Measurements from ENCODE around the gene AOAH. TPM values are rescaled to one million over a fixed set of nuclear protein-coding genes. Genes with fewer than 3 reads are reported as not detected.

AOAH gene
- total and polyA plus RNA-seq, 2 donors (not counting 3 experiments of a cell fraction or from before 2014, with no cell fraction given), result not detected

DNA sequence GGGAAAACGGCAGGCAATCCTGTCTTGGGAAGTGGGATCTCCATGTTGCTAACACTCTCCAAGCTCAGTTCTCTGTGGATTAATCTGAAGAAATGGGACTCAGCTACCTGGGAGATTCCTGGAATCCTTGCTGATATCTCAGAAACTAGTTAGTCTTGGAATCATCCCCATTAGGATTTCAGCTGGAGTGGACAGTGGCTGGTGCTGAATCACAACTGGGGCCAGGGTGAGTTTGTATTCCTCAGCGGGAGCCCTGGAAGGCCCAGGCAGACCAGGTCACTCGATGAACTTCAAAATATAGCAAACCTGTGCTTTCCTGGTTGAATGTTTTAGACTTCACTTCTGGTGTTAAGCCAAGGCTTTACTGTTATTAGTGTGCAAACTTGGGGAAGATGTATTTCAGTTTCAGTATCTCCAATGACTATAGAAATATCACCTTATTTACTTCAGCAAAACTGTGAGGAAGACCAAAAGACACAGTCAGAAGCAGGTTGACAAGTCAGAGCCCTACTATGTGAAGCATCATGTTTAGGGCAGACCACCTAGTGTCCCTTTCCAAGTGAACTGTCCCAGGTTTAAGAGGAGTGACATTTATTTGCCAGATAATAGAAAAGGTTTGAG is 126.1 kb downstream of the AOAH start:
- Histone ChIP-seq H3K9me3 (replicated peaks; ENCODE audit: control insufficient read depth, insufficient read depth, low read length) (no peaks in the 10 kb centered on the region), H3K36me3 (ENCODE audit: control insufficient read depth in 2 of 2, extremely low read depth in 1 of 2, insufficient read depth in 2 of 2, low read length in 2 of 2) (no peaks in the 10 kb centered on the region), H3K4me3 (replicated peaks in 1 of 3; ENCODE audit: insufficient read depth in 1 of 3, low read depth in 1 of 3, low read length in 3 of 3) (no peak overlapping the region), H3K79me2 (ENCODE audit: control insufficient read depth, insufficient read depth, low read length) (no peaks in the 10 kb centered on the region), H3K9me1 (replicated peaks; ENCODE audit: control insufficient read depth, extremely low read depth, insufficient read depth, low read length) (no peaks in the 10 kb centered on the region), H2AFZ (ENCODE audit: low read depth, low read length) (no peak overlapping the region), H3K9ac (replicated peaks; ENCODE audit: extremely low read depth, insufficient read depth, low read length) (no peak overlapping the region), H3K4me2 (ENCODE audit: insufficient read depth, low read length) (no peak overlapping the region), H3K4me1 (ENCODE audit: control insufficient read depth, extremely low read depth, insufficient read depth, low read length) (no peaks in the 10 kb centered on the region), H3K27ac (ENCODE audit: insufficient read depth, low read depth, low read length) (no peak overlapping the region), H4K20me1 (replicated peaks; ENCODE audit: control insufficient read depth, extremely low read depth, insufficient read depth, low read length) (no peaks in the 10 kb centered on the region), H3K27me3 (ENCODE audit: control insufficient read depth in 2 of 2, insufficient read depth in 2 of 2, low read length in 2 of 2) (no peaks in the 10 kb centered on the region)
- FAIRE-seq, result no peak
- TF ChIP-seq EZH2 (IDR thresholded peaks at IDR 0.05; ENCODE audit: borderline replicate concordance, low read depth, low read length, severe bottlenecking), result no peak
- TF ChIP-seq, protein P1, sequence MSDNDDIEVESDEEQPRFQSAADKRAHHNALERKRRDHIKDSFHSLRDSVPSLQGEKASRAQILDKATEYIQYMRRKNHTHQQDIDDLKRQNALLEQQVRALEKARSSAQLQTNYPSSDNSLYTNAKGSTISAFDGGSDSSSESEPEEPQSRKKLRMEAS (IDR thresholded peaks at IDR 0.05; ENCODE audit: insufficient read depth, insufficient read length), result no peak
- no peak for TF ChIP-seq JUN (IDR thresholded peaks at IDR 0.05; ENCODE audit: borderline replicate concordance, insufficient read depth, insufficient read length, low read depth)
- no peak for TF ChIP-seq POLR2AphosphoS5 (IDR thresholded peaks at IDR 0.05; ENCODE audit: insufficient read depth, low read depth, low read length)
- no peak for TF ChIP-seq POLR2A (IDR thresholded peaks at IDR 0.05; ENCODE audit: low read depth, low read length)
- TF ChIP-seq MYC (IDR thresholded peaks at IDR 0.05; ENCODE audit: low read depth, low read length), result no peak
- TF ChIP-seq, protein P2, sequence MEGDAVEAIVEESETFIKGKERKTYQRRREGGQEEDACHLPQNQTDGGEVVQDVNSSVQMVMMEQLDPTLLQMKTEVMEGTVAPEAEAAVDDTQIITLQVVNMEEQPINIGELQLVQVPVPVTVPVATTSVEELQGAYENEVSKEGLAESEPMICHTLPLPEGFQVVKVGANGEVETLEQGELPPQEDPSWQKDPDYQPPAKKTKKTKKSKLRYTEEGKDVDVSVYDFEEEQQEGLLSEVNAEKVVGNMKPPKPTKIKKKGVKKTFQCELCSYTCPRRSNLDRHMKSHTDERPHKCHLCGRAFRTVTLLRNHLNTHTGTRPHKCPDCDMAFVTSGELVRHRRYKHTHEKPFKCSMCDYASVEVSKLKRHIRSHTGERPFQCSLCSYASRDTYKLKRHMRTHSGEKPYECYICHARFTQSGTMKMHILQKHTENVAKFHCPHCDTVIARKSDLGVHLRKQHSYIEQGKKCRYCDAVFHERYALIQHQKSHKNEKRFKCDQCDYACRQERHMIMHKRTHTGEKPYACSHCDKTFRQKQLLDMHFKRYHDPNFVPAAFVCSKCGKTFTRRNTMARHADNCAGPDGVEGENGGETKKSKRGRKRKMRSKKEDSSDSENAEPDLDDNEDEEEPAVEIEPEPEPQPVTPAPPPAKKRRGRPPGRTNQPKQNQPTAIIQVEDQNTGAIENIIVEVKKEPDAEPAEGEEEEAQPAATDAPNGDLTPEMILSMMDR (IDR thresholded peaks at IDR 0.05; ENCODE audit: extremely low read depth in 1 of 2, insufficient read depth in 1 of 2, low read depth in 1 of 2, low read length in 2 of 2), result no peak
- no peak for TF ChIP-seq FOS (IDR thresholded peaks at IDR 0.05; ENCODE audit: borderline replicate concordance, insufficient read depth, low read length)
- no peak for TF ChIP-seq GATA2 (IDR thresholded peaks at IDR 0.05; ENCODE audit: insufficient read depth, insufficient read length, low read depth, low read length)
- DNase-seq (ENCODE audit: low read depth, low spot score), result no peak
- intact Hi-C loops (cut with micrococcal nuclease), result no loop called here
- CTCF ChIA-PET, result no interaction called here
- dilution Hi-C loops (cut with MboI; ENCODE audit: extremely low pct_ligation_motif_present, low sequenced_read_pairs), result no loop called here
- POLR2A ChIA-PET, result no interaction called here
- BruUV-seq (replicated peaks), result no TSS peak

Data from endothelial cell of umbilical vein (primary cell).